ENCODE data around the gene PHLPP1. TPM values are rescaled to one million over a fixed set of nuclear protein-coding genes. Genes with fewer than 3 reads are reported as not detected.

Gene PHLPP1
- total RNA-seq, 6 donors from 2014 or later, result 8.2 to 15.5 (median 13.2) TPM

DNA sequence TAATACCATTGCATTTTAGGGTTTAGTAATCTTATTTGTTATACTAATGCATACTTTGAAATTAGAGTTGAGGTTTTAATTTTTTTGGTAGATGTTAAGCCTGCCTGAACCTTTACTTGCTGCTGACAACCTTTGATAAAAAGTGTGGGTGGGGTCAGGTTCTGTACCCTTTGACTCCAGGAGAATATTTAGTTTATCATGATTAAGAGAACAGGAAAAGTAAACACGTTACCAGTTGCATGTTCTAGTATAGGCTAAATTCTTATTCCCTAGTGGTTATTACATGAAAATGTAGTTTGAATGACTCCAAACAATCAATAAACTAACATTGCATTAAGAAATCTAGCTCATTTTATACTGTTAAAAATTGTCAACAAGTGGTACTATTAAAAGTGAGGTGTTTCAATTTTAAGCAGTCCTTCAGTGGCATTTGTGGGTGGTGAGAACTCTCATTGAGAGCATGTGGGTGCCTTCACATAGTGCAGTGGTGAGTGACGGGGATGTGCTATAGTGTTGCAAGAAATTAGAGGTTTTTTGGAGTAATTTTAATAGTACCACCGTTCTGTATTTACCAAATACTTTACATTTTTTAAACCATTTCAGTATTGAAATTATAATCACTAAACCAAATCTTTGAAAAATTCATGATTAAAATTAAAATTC lies 29.9 kb downstream of the PHLPP1 start:
- Histone ChIP-seq H3K9me3 (no peaks in the 10 kb centered on the region), H3K4me1 (peaks cover 6 to 27% (median 19%) of the 10 kb centered on the region in 4 donors)
- 70 to 82% methylated on average over 3 of the region's 3 CpGs for WGBS, 2 donors

DNA sequence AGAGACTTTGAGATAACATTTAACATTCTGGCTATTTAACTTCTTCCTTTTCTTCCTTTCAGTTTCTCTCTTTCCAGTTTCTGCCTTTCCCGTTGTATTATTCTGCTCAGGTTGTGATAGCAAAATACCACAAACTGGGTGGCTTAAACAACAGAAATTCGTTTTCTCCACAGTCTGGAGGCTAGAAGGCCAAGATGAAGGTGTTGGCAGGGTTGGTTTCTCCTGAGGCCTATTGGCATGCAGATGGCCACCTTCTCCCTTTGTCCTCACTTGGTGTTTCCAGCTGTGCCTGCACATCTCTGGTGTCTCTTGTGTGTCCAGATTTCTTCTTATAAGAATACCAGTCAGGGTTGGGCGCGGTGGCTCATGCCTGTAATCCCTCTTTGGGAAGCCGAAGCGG lies 34.0 kb downstream of the PHLPP1 start:
- DNase-seq, result no peak
- WGBS, 2 donors, result 92 to 93% methylated on average over 5 to 6 of the region's 6 CpGs
- ATAC-seq (ENCODE audit: low FRiP score in 2 of 2), result no peak
- Histone ChIP-seq H3K27me3 (no peaks in the 10 kb centered on the region), H3K36me3 (no peaks in the 10 kb centered on the region), H3K4me3 (no peak overlapping the region), H3K4me1 (peaks cover 10 to 22% (median 18%) of the 10 kb centered on the region in 4 donors), H3K27ac (no peak overlapping the region), H3K9me3 (no peaks in the 10 kb centered on the region)
- TF ChIP-seq, protein P1, sequence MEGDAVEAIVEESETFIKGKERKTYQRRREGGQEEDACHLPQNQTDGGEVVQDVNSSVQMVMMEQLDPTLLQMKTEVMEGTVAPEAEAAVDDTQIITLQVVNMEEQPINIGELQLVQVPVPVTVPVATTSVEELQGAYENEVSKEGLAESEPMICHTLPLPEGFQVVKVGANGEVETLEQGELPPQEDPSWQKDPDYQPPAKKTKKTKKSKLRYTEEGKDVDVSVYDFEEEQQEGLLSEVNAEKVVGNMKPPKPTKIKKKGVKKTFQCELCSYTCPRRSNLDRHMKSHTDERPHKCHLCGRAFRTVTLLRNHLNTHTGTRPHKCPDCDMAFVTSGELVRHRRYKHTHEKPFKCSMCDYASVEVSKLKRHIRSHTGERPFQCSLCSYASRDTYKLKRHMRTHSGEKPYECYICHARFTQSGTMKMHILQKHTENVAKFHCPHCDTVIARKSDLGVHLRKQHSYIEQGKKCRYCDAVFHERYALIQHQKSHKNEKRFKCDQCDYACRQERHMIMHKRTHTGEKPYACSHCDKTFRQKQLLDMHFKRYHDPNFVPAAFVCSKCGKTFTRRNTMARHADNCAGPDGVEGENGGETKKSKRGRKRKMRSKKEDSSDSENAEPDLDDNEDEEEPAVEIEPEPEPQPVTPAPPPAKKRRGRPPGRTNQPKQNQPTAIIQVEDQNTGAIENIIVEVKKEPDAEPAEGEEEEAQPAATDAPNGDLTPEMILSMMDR (IDR thresholded peaks at IDR 0.05), result no peak
- TF ChIP-seq POLR2A (IDR thresholded peaks at IDR 0.05) (no peak), EP300 (IDR thresholded peaks at IDR 0.05) (no peak), POLR2AphosphoS5 (IDR thresholded peaks at IDR 0.05) (no peak)

More for the DNA sequence above, 29.9 kb downstream of the PHLPP1 start:
- Histone ChIP-seq H3K36me3 (no peaks in the 10 kb centered on the region), H3K27ac (no peak overlapping the region), H3K4me3 (no peak overlapping the region), H3K27me3 (no peaks in the 10 kb centered on the region)
- DNase-seq, result no peak
- TF ChIP-seq POLR2A (IDR thresholded peaks at IDR 0.05) (no peak), POLR2AphosphoS5 (IDR thresholded peaks at IDR 0.05) (no peak), EP300 (IDR thresholded peaks at IDR 0.05) (no peak)
- TF ChIP-seq, protein P1 (IDR thresholded peaks at IDR 0.05), result no peak
- ATAC-seq (ENCODE audit: low FRiP score in 2 of 2), result no peak

DNA sequence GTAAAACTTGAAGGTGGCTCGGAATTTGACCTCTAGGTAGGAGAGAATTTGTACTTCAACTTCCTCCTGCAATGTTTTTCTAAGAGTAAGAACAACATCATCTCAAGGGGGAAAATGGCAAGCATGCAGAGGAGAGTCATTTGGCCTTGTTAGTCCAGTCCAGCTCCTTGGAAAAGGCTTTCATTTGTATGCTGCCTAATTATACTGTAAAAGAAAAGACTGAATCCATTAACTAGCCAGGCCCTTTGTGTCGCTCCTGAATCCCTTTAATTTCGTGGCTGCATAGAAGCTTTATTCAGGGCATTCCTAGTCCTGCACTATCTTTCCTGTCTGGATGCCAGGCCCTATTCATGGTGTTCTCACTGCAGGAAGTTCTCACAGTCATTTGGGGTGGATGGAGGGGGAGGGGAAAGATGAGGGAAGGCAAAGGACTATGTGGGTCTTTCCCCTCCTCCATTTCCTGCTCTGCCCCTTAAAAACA lies 36.0 kb downstream of the PHLPP1 start:
- Histone ChIP-seq H3K36me3 (no peaks in the 10 kb centered on the region), H3K4me3 (no peak overlapping the region), H3K27me3 (no peaks in the 10 kb centered on the region), H3K27ac (peak overlapping the region in 2 of 4 donors; percentile 5 to 66), H3K4me1 (peaks cover 6 to 16% (median 15%) of the 10 kb centered on the region in 4 donors), H3K9me3 (no peaks in the 10 kb centered on the region)
- DNase-seq (no peak), ATAC-seq (ENCODE audit: low FRiP score in 2 of 2) (no peak)
- WGBS, 2 donors, result 60 to 65% methylated on average over 3 of the region's 3 CpGs
- TF ChIP-seq EP300 (IDR thresholded peaks at IDR 0.05), result no peak
- TF ChIP-seq, protein P1 (IDR thresholded peaks at IDR 0.05), result no peak
- TF ChIP-seq POLR2AphosphoS5 (IDR thresholded peaks at IDR 0.05), result no peak
- no peak for TF ChIP-seq POLR2A (IDR thresholded peaks at IDR 0.05)

DNA sequence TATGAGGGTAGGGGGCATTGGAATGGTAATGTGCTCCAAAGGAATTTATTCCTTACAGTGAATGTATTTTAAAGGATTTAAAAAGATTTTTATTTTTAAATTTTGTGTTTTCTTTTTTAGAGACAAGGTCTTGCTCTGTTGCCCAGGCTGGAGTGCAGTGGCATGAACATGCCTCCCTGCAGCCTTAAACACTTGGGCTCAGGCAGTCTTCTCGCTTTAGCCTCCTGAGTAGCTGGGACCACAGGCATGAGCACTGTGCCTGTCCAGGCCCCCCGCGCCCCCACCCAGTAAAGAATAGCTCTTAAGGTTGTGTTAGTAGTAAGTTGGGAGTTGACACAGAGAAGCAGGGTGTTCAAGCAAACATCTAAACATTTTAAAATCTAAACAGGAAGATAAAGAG lies 36.6 kb downstream of the PHLPP1 start:
- 71 to 82% methylated on average over 3 of the region's 3 CpGs for WGBS, 2 donors

More for the DNA sequence above, 36.6 kb downstream of the PHLPP1 start:
- DNase-seq (no peak), ATAC-seq (ENCODE audit: low FRiP score in 2 of 2) (no peak)
- no peaks in the 10 kb centered on the region for H3K9me3 ChIP-seq
- H3K4me3 ChIP-seq, result no peak overlapping the region
- peak overlapping the region in 2 of 4 donors; percentile 50 to 66 for H3K27ac ChIP-seq
- H3K27me3 ChIP-seq, result no peaks in the 10 kb centered on the region
- peaks cover 6 to 16% (median 15%) of the 10 kb centered on the region in 4 donors for H3K4me1 ChIP-seq
- TF ChIP-seq EP300 (IDR thresholded peaks at IDR 0.05) (no peak), POLR2A (IDR thresholded peaks at IDR 0.05) (no peak)
- TF ChIP-seq, protein P1 (IDR thresholded peaks at IDR 0.05), result no peak
- H3K36me3 ChIP-seq, result no peaks in the 10 kb centered on the region

All from upper lobe of left lung (tissue), 6 donors.